HFF-Myc (cell line): Measurements from ENCODE around the gene DCLK2.

Source experiments
- DNase-seq: peaks from one replicate; pipeline ENCODE4 v3.0.0-alpha.2; 2011; ENCODE audit warnings: low read depth; ENCODE audit errors: extremely low read depth
- H3K4me3 ChIP-seq: replicated peaks from 2 replicates; pipeline ENCODE4 v1.5.1; 2011; ENCODE audit warnings: low read depth, mild to moderate bottlenecking, control low read depth, low read length
- CTCF ChIP-seq: IDR thresholded peaks from 2 replicates; pipeline ENCODE4 v1.5.1; 2012; ENCODE audit warnings: mild to moderate bottlenecking, low read depth, low read length, control low read depth; ENCODE audit errors: missing control alignments

The DCLK2 gene

GRCh38 chr4:150302553-150302952, 224.3 kb downstream of the DCLK2 start:
- no peak for TF ChIP-seq CTCF
- peak; percentile 93 for DNase-seq
- H3K4me3 ChIP-seq = no peak overlapping the region

- TF ChIP-seq CTCF = no peak
- no peak overlapping the region for H3K4me3 ChIP-seq
- peak; percentile 32 for DNase-seq
Measured at GRCh38 chr4:150305995-150306394, 227.8 kb downstream of the DCLK2 start.

DNA sequence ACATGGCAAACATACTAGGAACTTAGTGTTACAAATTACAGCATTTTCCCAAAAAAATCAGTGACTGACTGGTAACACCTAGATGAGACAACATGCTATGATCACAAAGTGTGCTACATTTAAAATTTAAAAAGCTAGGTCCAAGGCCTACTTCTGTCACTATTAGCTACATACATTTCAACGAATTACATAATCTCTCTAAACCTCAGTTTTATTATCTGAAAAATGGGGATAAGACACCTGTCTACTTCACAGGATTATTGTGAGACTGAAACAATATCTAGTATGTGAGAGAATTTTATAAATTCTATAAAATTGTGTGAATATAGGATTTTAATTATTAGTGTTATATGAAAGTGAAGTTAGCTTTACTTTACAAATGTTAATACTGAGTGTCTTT, 228.5 kb downstream of the DCLK2 start:
- TF ChIP-seq CTCF = no peak
- no peak overlapping the region for H3K4me3 ChIP-seq
- DNase-seq = no peak
